IMR-90 (cell line): ENCODE measurements around the gene GLIS1.

Experiments
- CEBPB ChIP-seq: IDR thresholded peaks from 2 replicates; pipeline ENCODE4 v1.6.1; 2012; ENCODE audit warnings: low read depth, low read length, improper control_type of control experiment
- CHD1 ChIP-seq: IDR thresholded peaks from 2 replicates; pipeline ENCODE4 v1.6.1; 2012; ENCODE audit warnings: low read depth, low read length, improper control_type of control experiment
- CTCF ChIP-seq: conservative IDR thresholded peaks from 2 replicates; pipeline ENCODE4 v1.5.1; 2012; ENCODE audit warnings: mild to moderate bottlenecking, low read depth, low read length, improper control_type of control experiment
- ELK1 ChIP-seq: fragments of 150-350 bp; IDR thresholded peaks from 2 replicates; pipeline ENCODE4 v1.6.1; 2016; ENCODE audit warnings: low read depth, mild to moderate bottlenecking, low read length, moderate library complexity, borderline replicate concordance
- MAFK ChIP-seq: IDR thresholded peaks from 2 replicates; pipeline ENCODE4 v1.6.1; 2012; ENCODE audit warnings: low read depth, low read length, improper control_type of control experiment
- MXI1 ChIP-seq: IDR thresholded peaks from 2 replicates; pipeline ENCODE4 v1.6.1; 2012; ENCODE audit warnings: low read depth, mild to moderate bottlenecking, low read length, moderate library complexity, borderline replicate concordance
- NFE2L2 ChIP-seq: fragments of 150-350 bp; IDR thresholded peaks from 2 replicates; pipeline ENCODE4 v1.6.1; 2016; ENCODE audit warnings: low read depth, mild to moderate bottlenecking, low read length
- POLR2A ChIP-seq: IDR thresholded peaks from 2 replicates; pipeline ENCODE4 v1.6.1; 2012; ENCODE audit warnings: mild to moderate bottlenecking, low read depth, low read length
- RAD21 ChIP-seq: IDR thresholded peaks from 2 replicates; pipeline ENCODE4 v1.6.1; 2012; ENCODE audit warnings: low read length, improper control_type of control experiment
- RFX5 ChIP-seq: IDR thresholded peaks from 2 replicates; pipeline ENCODE4 v1.8.0; 2012; ENCODE audit warnings: low read depth, mild to moderate bottlenecking, low read length, moderate library complexity
- SMC3 ChIP-seq: fragments of 150-350 bp; IDR thresholded peaks from 2 replicates; pipeline ENCODE4 v1.6.1; 2016; ENCODE audit warnings: low read depth, mild to moderate bottlenecking, antibody characterized with exemption, low read length, moderate library complexity
- USF2 ChIP-seq: fragments of 150-350 bp; IDR thresholded peaks from 2 replicates; pipeline ENCODE4 v1.6.1; 2017; ENCODE audit warnings: mild to moderate bottlenecking, antibody characterized with exemption, low read length, low read depth

GRCh38 chr1:53471000-53471399, 268.0 kb downstream of the GLIS1 start:
- no peak for TF ChIP-seq USF2
- no peak for TF ChIP-seq CTCF
- TF ChIP-seq MAFK = no peak
- TF ChIP-seq ELK1 = no peak
- TF ChIP-seq CEBPB = no peak
- TF ChIP-seq MXI1 = no peak
- TF ChIP-seq POLR2A = no peak
- TF ChIP-seq NFE2L2 = no peak
- no peak for TF ChIP-seq CHD1
- no peak for TF ChIP-seq RFX5
- no peak for TF ChIP-seq RAD21
- TF ChIP-seq SMC3 = no peak
